Loucy (cell line): ENCODE results near the gene TLK1.

Experiments
- H2AFZ ChIP-seq: fragments of 200-600 bp; sonication (generic); 2 replicates; pipeline ENCODE4 v1.6.0; 2016; ENCODE audit warnings: antibody characterized with exemption, mild to moderate bottlenecking, low read length, moderate library complexity
- H3F3A ChIP-seq: fragments of 200-600 bp; 2 replicates; pipeline ENCODE4 v1.6.0; 2016; ENCODE audit warnings: antibody characterized with exemption, low read depth, mild to moderate bottlenecking
- H3K27me3 ChIP-seq: fragments of 200-600 bp; sonication (generic); 2 replicates; pipeline ENCODE4 v1.6.1; 2014; ENCODE audit warnings: low read length, mild to moderate bottlenecking; ENCODE audit not compliant: insufficient read depth, poor library complexity, severe bottlenecking
- H3K36me3 ChIP-seq: fragments of 200-600 bp; sonication (generic); 2 replicates; pipeline ENCODE4 v1.6.1; 2016; ENCODE audit warnings: low read length; ENCODE audit not compliant: insufficient read depth
- H3K4me1 ChIP-seq: fragments of 200-600 bp; sonication (generic); 2 replicates; pipeline ENCODE4 v1.5.1; 2014; ENCODE audit warnings: low read length, mild to moderate bottlenecking; ENCODE audit not compliant: insufficient read depth, poor library complexity, severe bottlenecking
- H3K4me2 ChIP-seq: fragments of 200-600 bp; sonication (generic); 2 replicates; pipeline ENCODE4 v1.6.0; 2014; ENCODE audit warnings: antibody characterized with exemption, low read length, low read depth, mild to moderate bottlenecking; ENCODE audit not compliant: poor library complexity, severe bottlenecking
- H3K4me3 ChIP-seq: fragments of 200-600 bp; sonication (generic); 2 replicates; pipeline ENCODE4 v1.5.1; 2014; ENCODE audit warnings: low read length, mild to moderate bottlenecking, mixed read lengths; ENCODE audit not compliant: poor library complexity, severe bottlenecking
- H3K79me2 ChIP-seq: fragments of 200-600 bp; sonication (generic); 2 replicates; pipeline ENCODE4 v1.6.1; 2014; ENCODE audit warnings: low read length; ENCODE audit not compliant: insufficient read depth
- H3K9ac ChIP-seq: fragments of 200-600 bp; sonication (generic); 2 replicates; pipeline ENCODE4 v1.6.0; 2014; ENCODE audit warnings: mild to moderate bottlenecking, low read depth, low read length, moderate library complexity; ENCODE audit not compliant: poor library complexity, severe bottlenecking
- H3K9me2 ChIP-seq: fragments of 200-600 bp; sonication (generic); replicated peaks from 2 replicates; pipeline ENCODE4 v1.6.1; 2016; ENCODE audit warnings: low read depth, low read length, mixed read lengths
- H3K9me3 ChIP-seq: fragments of 200-600 bp; sonication (generic); 2 replicates; pipeline ENCODE4 v1.6.1; 2014; ENCODE audit warnings: mild to moderate bottlenecking, antibody characterized with exemption, low read length, low read depth; ENCODE audit not compliant: insufficient read depth
- H4K20me1 ChIP-seq: fragments of 200-600 bp; sonication (generic); 2 replicates; pipeline ENCODE4 v1.6.0; 2014; ENCODE audit warnings: antibody characterized with exemption, low read length, mild to moderate bottlenecking; ENCODE audit not compliant: insufficient read depth, poor library complexity, severe bottlenecking
- EZH2phosphoT487 ChIP-seq: fragments of 200-600 bp; IDR thresholded peaks from 2 replicates; pipeline ENCODE4 v1.6.1; 2018; ENCODE audit warnings: antibody characterized with exemption, mild to moderate bottlenecking, moderate library complexity, borderline replicate concordance
- TF ChIP-seq, protein P1 (sequence below): fragments of 200-600 bp; sonication (generic); conservative IDR thresholded peaks from 2 replicates; pipeline ENCODE4 v1.5.1; 2014; ENCODE audit warnings: mild to moderate bottlenecking, antibody characterized with exemption, low read length

The TLK1 gene

DNA sequence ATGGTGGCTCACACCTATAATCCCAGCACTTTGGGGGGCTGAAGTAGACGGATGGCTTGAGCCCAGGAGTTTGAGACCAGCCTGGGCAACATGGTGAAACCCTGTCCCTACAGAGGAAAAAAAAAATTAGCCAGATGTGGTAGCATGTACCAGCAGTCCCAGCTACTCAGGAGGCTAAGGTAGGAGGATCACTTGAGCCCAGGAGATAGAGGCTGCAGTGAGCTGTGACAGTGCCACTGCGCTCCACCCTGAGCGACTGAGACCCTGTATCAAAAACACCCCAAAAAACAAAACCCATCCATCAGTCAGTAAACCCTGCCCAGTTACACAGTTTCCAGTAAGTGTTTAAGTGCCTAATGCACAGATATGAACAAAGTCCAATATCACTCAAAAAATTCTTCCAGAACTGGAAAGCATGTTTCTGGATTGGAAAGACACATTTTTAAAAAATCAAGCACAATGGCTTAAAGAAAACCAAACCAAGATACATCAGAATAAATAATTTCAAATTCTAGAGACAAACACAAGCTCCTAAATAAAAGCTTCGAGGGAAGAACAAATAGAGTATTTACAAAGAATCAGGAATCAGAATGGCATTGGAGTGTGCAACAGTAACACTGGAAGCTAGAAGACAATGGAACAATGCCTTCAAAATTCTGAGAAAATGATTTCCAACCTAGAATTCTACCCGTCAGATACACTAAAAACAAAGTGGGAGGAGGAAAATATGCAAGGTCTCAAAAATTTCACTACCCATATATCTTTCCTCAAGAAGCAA is 72.4 kb downstream of the TLK1 start:
- Histone ChIP-seq H3K79me2 (peaks cover 98% of the 10 kb centered on the region), H3K4me3 (no peak overlapping the region), H3K9me2 (no peaks in the 10 kb centered on the region), H3K9ac (no peak overlapping the region), H3K4me2 (no peak overlapping the region), H3K4me1 (peaks cover 7% of the 10 kb centered on the region), H3K27me3 (no peaks in the 10 kb centered on the region), H2AFZ (no peak overlapping the region), H3K36me3 (peaks cover 15% of the 10 kb centered on the region; the same call in 1 of the 2 replicates), H4K20me1 (peaks cover 83% of the 10 kb centered on the region), H3F3A (no peaks in the 10 kb centered on the region), H3K9me3 (no peaks in the 10 kb centered on the region)
- TF ChIP-seq EZH2phosphoT487: no peak
- TF ChIP-seq, protein P1, sequence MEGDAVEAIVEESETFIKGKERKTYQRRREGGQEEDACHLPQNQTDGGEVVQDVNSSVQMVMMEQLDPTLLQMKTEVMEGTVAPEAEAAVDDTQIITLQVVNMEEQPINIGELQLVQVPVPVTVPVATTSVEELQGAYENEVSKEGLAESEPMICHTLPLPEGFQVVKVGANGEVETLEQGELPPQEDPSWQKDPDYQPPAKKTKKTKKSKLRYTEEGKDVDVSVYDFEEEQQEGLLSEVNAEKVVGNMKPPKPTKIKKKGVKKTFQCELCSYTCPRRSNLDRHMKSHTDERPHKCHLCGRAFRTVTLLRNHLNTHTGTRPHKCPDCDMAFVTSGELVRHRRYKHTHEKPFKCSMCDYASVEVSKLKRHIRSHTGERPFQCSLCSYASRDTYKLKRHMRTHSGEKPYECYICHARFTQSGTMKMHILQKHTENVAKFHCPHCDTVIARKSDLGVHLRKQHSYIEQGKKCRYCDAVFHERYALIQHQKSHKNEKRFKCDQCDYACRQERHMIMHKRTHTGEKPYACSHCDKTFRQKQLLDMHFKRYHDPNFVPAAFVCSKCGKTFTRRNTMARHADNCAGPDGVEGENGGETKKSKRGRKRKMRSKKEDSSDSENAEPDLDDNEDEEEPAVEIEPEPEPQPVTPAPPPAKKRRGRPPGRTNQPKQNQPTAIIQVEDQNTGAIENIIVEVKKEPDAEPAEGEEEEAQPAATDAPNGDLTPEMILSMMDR: no peak

DNA sequence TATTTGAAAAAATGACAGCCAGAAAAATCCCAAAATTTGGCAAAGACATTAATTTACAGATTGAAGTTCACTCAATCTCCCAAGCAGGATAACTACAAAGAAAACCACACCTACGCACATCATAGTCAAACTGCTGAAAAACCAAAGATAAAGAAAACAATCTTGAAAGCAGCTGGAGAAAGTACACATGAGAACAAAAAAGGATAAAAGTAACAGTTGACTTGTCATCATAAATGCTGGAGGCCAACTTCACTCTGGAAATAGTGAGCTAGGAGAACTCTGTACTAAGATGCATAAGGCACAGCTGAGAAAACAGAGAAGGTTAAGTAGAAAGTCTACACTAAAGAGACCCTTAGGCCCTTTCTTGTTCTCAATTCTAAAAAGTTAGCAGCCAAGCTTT is 73.1 kb downstream of the TLK1 start:
- peaks cover 16% of the 10 kb centered on the region; the same call in 1 of the 2 replicates for H3K36me3 ChIP-seq

DNA sequence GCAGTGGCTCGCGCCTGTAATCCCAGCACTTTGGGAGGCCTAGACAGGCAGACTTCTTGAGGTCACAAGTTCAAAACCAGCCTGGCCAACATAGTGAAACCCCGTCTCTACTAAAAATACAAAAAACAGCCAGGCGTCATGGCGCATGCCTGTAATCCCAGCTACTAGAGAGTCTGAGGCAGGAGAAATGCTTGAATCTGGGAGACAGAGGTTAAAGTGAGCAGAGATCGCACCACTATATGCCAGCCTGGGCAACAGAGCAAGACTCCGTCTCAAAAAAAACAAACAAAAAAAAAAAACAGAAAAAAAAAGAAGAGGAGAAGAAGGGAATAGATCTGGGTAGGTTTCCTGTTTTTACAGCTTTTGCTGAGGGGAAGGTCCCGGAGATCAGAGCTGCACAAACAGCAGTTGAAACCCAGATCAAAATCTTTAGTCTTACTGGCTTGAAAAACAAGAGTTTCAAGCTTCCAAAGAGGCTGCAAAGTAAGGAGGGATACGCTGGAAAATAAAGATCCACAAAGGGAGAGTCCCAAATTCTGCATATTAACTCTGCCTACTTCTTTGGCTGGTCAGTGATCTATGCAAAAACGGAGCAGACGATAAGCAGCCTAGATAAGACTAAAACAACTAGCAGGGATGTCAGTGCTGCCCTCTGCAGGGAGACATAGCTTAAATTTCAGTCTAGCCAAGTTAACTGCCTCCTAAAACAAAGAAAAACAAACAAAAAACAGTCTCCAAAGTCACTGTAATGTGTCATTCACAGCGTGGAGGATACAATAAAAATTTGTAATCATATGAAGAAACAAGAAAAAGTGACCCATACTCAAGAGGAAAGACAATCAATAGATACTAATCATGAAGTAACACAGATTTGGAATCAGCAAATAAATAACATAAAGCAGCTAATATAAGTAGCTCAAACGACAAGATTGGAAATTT is 74.1 kb downstream of the TLK1 start:
- Histone ChIP-seq H3K79me2 (peaks cover 98% of the 10 kb centered on the region), H3F3A (no peaks in the 10 kb centered on the region), H3K4me3 (no peak overlapping the region), H3K27me3 (no peaks in the 10 kb centered on the region), H3K9me3 (no peaks in the 10 kb centered on the region), H3K36me3 (peaks cover 25% of the 10 kb centered on the region), H2AFZ (no peak overlapping the region), H3K9me2 (no peaks in the 10 kb centered on the region), H4K20me1 (peaks cover 86% of the 10 kb centered on the region), H3K4me1 (peaks cover 7% of the 10 kb centered on the region), H3K9ac (no peak overlapping the region), H3K4me2 (no peak overlapping the region)
- no peak for TF ChIP-seq EZH2phosphoT487
- TF ChIP-seq, protein P1: peak; percentile 80

More for the DNA sequence above, 73.1 kb downstream of the TLK1 start:
- H3K4me2 ChIP-seq: no peak overlapping the region
- H3K4me3 ChIP-seq: no peak overlapping the region
- no peaks in the 10 kb centered on the region for H3K27me3 ChIP-seq
- peaks cover 7% of the 10 kb centered on the region for H3K4me1 ChIP-seq
- no peak overlapping the region for H2AFZ ChIP-seq
- TF ChIP-seq, protein P1: no peak
- no peak for TF ChIP-seq EZH2phosphoT487
- peaks cover 84% of the 10 kb centered on the region for H4K20me1 ChIP-seq
- no peak overlapping the region for H3K9ac ChIP-seq
- H3K9me2 ChIP-seq: no peaks in the 10 kb centered on the region
- peaks cover 98% of the 10 kb centered on the region for H3K79me2 ChIP-seq
- H3K9me3 ChIP-seq: no peaks in the 10 kb centered on the region
- no peaks in the 10 kb centered on the region for H3F3A ChIP-seq
